ENCODE data around the gene CAMK1.

- TF ChIP-seq EZH2 (IDR thresholded peaks at IDR 0.05; ENCODE audit: low read depth) (no peak), CTCF (conservative IDR thresholded peaks at IDR 0.05) (no peak)
These were observed 27.2 kb downstream of the CAMK1 start for GRCh38 chr3:9742560-9742959.

All from PC-9 (cell line).